Epidermal melanocyte (primary cell): ENCODE results near the gene MLLT10.
"Not testable (repeated sequence)": the region's sequence is repeated elsewhere in the genome, so short reads cannot be mapped to it uniquely, and the experiment has no call there.

Experiments used
- DNase-seq: peaks from one replicate; pipeline ENCODE4 v3.0.0; 2011; ENCODE audit warnings: low spot score; ENCODE audit not compliant: insufficient read length

The MLLT10 gene

DNA sequence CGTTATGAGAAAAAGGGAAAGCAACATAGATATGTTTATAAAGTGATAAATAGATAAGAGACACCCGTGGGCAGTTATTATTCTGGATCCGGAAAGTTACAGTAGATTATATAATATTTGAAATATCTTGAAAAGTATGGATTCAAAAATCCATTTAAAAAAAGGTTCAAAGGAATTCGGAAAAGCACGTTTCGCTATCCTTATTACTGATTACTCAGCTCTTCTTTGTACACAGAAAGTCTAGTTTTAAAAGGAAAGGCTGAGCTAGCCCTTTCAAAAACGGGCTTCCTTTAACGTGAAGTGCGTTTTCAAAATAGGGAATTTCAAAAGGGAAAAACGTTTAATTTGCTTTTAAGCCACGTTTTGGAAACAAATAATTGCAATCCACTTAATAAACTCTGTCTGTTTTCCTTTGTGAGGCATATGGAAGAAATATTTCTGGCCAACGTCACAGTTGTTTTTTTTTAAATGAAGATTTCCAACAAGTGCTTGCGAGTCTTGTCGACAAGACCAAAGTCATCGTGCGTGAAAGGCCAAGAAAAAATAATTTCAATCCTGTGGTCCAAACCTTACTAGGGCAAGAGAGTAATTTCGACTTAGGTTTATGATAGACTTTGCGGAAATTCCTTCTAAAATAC lies 6.3 kb upstream of the MLLT10 start:
- no peak for DNase-seq

DNA sequence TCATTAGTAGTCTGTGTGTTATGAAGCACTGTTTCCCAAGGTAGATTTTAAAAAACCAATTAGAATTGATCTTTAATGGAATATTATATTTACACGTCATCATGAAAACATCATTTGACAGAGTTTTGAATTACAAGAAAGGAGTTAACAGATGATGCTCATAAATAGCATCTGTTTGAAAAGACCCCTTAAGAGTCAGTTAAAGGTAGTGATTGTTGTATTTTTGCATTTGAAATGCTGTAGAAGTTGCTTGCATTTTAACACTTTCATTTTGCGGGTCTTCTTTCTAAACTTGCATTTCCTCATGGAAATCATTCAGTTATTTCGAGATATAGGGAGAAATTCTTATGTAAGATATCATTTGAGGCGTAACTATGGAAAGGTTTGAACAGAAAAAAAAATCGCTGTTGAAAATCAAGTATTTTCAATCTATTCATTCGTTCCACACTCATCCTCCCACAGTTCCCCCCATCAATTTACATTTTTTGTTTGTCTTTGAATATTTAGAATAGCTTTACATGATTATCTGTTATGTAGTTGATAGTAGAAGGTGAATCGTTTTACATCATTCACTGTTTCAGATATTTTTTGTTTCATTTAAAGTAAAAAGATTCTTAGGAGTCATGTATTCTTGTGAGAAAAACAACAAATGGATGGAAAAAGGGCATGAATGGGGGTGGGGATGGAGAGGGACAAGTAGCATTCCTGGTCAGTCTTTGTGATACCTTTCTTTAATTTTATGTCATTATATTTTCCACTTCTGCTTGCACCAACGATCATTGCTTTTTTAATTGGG lies 5.6 kb upstream of the MLLT10 start:
- DNase-seq, result no peak

DNA sequence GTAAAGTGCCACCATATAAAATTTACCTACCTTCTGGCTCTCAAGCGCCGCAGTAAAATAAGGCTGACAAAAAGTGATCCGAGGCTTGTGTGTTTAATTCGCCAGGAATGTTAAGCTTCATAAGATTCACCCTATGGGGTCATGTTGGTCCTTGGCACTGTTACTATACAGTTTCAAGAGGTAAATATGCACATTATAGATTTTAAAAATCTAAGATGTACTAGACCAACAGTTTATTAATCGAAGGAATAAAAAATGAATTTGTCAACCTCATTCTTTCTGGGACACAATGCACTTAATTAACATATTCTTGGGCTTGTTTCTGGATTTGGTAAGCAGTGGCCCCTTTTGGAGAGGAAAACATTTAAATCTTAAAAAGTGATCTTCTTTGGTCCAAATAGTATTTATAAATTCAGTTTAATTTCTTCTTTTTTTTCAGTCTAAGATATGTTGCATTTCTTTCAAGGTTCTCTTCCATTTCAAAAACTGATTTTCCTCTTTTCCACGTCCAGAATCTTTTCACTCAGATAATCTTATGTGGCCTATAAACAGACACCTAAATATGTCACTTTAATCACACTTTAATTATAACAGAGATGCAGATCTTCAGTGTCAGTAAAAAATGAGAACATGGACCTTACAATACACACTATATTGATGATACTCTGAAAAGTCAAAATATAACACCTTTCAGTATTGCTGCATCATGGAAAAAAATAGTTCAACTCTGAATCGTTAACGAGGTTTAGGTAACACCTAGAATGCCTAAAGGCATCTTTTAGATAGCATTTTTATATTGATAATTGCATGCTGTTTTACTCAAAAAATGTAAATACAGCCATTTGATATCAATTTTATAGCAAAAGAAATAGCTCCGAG lies 4.8 kb upstream of the MLLT10 start:
- no peak for DNase-seq

DNA sequence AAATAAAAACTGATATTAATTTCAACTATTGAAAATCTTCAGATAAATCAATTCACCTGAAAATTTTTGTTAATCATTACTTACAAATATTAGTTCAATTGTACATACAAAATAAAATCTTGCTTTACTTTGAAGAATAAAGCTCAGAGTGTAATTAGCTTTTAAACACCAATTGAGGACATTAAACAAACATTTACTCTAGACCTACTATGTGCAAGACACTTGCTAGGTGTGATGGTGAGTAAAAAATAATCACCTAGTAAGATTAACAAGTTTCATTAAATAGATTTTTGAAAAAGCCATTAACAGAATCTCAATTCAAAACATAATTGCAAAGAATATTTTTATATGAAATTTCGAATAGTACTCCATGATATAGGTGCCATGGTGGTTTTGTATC lies 3.9 kb upstream of the MLLT10 start:
- no peak for DNase-seq

DNA sequence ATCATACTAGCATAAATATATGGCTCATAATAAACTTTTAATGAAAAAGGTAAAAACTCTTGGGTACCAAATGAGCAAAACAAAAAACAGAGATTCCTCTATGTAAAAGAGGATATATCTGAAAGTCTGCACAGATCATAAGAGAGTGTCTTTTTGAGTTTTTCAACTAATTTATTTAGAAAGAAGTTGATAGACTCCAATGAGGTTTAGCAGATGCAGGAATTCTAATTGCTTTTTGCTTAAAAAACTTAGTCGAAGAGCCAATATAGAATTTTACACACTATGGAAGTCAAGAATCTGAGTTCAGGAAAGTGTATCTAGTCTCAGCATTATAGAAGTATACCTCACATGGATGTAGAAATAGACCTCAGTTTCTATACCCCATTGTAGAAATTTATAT lies 3.4 kb upstream of the MLLT10 start:
- no peak for DNase-seq

DNA sequence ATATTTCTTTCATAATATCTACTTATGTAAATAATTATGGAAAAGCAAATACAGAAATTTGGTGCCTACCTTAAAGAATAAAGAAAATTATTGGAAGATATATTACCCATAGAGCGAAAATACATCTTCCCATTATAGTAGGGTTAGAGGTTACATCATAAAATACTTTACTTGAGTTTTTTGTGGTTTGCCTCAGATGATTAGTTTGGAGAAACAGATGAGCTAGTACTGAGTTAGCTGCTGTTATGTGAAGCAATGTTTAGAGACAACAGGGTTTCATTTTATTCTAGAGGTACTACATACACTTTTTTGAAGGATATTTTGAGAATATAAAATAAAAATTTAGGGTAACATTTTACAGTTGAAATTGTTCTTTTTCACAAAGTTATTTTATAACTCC lies 2.9 kb upstream of the MLLT10 start:
- no peak for DNase-seq

DNA sequence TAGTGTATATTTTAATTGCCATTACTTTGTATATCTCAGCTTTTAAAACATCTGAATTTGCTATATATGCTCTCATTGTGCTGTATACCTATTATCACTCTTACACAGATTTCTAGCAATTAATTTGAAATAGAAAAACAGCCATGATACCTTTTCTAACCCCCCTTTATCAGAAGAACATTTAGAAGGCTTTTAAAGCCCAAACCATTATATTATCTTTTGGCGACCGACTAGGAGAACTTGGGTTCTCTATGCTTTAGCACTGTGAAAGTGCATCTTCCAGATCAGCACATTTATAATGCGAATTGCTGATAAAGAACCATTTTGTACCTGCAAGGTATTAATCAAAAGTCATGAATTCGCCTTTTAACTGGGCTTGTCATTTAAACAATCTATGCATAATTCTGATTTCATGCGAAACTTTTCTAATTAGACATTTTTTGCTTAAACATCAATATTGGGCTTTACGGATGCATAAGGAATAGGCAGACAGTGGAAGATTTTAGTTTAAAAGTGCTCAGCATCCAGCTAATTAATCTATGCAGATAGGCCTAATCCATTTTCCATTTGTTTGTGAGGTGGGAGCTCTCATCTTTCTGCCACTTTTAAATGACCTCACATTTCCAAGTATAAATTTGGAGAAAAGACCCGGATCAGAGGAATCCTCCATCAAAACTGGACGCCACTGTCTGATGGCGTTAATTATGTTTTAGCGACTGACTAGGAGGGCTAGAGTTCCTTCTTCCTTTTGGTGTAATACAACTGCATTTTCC lies 1.2 kb upstream of the MLLT10 start:
- DNase-seq, result no peak

DNA sequence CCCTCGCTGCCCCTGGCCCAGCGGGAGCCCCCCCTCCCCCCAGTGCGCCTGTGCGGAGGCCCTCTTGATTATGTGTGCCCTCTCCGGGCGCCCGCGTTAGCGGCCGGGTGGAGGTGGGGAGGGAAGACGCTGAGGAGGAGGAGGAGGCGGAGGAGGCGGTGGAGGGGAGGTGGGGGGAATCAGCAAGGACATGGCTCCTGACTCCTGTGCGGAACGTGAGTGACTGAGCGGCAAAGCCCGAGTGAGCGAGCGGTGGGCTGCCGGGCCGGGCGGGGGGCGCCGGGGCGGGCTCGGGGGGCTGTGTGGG lies 201 bp downstream of the MLLT10 start:
- no peak for DNase-seq

DNA sequence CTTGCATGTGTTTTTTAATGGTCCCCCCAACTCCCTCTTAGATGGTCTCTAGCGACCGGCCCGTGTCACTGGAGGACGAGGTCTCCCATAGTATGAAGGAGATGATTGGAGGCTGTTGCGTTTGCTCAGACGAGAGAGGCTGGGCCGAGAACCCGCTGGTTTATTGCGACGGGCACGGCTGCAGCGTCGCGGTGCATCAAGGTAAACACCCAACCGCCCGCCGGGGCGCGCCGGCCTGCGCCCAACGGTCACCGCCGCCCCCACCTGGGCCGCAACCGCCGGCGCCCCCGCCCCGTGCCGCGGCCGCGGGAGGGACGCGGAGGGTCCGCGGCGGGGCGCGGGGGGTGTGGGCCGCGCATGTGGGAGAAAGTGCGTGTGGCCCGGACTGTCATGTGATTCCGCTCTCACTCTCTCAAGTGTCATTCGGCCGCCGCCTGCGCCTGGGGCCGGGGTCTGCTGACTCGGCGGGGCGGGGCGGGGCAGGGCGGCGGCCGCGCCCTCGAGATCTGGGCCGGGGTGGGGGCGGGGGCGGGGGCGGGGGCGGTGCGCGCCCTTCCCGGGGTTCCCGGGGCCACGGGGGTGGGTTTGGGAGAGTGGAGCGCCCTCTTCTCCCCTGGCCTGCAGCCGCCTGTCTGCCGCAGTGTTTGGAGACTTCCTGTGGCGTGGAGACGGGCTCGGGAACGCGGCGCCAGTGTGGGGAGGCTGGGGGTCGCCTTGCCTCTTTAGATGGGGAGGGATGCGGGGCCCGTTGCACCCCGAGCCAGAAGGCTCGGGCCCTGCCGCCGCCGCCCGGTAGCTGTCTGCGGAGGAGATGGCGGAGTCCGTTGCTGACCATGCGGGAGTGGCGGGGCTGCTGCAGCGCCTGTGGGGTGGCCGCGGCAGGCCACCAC lies 817 bp downstream of the MLLT10 start:
- DNase-seq, result no peak

DNA sequence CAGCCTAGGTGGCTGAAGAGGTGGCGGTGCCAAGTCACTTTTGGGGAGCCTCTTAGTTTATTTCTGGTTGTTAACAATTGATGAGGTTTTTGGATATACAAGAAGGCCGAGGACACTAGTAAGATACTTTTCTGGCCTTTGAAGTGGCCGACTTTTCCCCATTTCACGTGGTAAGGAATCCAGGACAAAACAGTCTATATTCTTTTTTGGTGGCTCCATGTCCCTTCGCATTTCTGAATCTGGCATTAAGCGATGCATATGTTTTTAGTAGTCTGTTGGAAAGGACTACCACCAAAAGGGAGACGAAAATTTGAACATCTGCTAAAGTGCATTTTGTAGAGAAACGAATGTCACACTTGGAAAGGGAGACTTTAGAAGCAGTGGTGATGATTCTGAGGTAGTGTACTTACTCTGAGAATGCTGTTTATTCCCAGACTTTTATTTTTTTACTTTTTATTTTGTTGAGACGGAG lies 1.5 kb downstream of the MLLT10 start:
- no peak for DNase-seq

DNA sequence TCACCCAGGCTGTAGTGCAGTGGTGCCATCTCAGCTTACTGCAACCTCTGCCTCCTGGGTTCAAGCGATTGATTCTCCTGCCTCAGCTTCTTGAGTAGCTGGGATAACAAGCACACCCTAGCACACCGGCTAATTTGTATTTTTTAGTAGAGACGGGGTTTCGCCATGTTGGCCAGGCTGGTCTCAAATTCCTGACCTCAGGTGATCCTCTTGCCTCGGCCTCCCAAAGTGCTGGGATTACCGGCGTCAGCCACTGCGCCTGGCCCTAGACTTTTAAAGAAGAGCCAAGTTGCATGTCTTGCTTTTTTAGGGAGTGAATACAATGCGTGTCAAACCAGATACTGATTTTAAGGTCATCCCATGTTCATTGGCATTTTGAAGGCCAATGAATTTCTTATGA lies 1.9 kb downstream of the MLLT10 start:
- DNase-seq, result not testable (repeated sequence)

DNA sequence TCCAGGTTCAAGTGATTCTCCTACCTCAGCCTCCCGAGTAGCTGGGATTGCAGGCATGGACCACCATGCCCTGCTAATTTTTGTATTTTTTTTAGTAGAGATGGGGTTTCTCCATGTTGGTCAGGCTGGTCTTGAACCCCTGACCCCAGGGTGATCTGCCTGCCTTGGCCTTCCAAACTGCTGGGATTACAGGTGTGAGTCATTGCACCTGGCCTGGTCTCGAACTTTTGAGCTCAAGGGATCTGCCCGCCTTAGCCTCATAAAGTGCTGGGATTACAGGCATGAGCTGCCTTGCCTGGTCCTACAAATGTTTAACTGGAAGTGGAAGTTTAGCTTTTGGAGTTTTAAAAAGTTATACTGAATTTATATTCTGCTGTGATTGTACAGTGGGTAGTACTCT lies 2.8 kb downstream of the MLLT10 start:
- no peak for DNase-seq

DNA sequence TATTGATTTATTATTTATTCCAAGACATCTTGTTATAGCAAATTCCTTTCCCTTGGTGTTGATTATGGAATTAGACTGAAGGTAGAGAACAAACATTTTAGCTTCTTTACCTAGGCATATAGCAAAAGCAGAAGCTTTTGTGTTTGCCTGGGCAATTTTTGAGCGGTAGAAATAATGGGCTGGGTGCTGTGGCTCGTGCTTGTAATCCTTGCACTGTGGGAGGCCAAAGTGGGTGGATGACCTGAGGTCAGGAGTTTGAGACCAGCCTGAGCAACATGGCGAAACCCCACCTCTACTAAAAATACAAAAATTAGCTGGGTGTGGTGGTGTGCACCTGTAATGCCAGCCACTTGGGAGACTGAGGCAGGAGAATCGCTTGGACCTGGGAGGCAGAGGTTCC lies 6.7 kb downstream of the MLLT10 start:
- DNase-seq, result not testable (repeated sequence)

DNA sequence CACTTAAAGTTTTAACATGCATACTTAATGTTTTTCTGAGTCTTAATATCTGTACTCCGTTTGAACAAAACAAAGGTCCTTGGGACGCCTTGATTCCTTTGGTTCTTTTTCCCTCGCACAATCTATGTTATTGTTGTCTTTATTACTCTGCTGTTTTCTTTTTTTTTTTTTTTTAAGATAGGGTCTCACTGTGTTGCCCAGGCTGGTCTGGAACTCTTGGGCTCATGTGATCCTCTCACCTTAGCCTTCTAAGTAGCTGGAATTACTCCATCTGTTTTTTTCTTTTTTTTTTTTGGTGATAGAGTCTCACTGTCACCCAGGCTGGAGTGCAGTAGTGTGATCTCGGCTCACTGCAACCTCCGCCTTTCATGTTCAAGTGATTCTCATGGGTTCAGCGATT lies 13.2 kb downstream of the MLLT10 start:
- DNase-seq, result no peak

DNA sequence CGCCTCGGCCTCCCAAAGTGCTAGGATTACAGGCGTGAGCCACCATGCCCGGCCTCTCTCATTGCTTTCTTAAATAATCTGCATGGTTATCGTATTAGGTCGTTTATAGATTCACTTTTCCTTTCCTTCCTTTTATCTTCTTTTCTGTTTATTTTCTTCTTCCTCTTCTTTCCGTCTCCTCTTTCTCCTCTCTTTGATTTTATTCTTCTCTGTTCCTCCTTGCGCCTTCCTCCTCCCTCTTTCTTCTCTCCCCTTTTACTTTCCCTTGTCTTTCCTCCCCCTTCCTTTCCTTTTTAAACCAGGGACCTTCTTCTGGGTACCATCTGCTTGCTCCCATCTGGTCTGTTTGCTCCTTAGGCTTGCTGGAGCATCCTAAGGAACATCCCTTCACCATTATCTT lies 18.6 kb downstream of the MLLT10 start:
- DNase-seq, result no peak

DNA sequence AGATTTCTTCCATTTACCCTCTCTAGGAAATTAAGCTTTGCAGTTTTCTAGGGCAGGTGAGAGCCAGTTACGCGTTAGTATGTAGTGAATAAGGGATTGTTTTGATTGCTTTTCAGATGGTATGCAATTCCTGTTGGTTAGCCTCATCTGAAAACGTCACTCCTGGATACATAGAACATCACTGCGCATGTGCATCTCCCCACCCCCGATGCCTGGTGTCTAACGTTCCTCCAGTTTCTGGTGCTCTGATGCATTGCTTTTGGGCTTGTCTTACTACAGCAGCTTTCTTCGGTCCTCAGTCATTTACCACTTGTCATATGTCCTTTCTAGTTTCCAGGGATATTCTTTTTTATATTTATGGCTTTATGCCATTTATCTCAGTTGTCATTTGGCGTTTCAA lies 22.5 kb downstream of the MLLT10 start:
- no peak for DNase-seq

DNA sequence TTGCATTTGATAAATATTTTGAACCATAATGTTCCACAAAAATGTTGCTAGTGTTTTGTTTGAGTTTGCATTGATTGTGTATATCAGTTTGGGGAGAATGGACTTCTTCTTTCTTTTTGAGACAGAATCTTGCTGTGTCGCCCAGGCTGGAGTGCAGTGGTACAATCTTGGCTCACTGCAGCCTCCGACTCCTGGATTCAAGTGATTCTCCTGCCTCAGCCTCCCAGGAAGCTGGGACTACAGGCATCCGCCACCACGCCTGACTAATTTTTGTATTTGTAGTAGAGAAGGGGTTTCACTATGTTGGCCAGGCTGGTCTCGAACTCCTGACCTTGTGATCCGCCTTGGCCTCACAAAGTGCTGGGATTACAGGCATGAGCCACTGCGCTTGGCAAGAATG lies 25.0 kb downstream of the MLLT10 start:
- DNase-seq, result not testable (repeated sequence)

DNA sequence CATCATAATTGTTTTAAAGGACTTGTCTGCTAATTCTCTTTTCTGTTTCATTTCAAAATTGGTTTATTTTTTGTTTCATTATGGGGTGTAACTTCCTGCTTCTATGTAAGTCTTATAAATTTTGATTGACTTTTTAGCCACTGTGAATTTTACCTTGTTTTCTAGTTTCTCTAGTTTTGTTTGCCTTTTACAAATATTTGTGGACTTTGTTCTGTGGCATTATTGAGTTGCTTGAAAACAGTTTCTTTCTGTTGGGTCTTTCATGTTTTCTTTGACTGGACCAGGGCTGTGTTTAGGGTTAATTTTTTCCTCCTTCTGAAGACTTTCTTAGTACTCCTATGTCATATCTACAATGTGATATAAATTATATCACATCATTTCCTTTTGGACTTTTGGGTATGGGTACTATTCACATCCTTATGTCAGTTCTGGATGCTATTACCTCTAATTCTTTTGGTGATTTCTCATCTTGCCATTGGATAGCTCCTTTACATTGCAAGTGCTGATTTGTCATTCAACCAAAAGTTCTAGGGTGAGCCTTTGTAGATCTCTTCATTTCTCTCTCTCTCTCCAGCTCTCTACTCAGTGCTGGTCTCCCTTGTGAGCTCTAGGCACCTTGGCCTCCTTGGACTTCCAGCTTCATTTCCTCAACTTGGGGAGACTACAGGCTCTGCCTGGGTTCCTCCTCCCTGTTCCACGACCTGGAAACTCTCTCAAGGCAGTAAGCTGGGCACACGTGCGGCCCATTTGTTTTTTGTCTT lies 36.9 kb downstream of the MLLT10 start:
- DNase-seq, result no peak

DNA sequence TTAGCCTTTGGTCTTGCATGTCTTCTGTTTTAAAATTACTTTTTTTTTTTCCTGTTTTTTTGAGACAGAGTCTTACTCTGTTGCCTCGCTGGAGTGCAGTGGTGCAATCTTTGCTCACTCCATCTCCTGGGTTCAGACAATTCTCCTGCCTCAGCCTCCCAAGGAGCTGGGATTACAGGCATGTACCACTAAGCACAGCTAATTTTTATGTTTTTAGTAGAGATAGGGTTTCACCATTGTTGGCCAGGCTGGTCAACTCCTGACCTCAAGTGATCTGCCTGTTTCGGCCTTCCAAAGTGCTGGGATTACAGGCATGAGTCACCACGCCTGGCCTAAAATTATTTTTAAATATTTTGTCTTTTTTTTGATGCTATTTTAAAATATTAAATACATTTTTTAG lies 38.5 kb downstream of the MLLT10 start:
- DNase-seq, result no peak

DNA sequence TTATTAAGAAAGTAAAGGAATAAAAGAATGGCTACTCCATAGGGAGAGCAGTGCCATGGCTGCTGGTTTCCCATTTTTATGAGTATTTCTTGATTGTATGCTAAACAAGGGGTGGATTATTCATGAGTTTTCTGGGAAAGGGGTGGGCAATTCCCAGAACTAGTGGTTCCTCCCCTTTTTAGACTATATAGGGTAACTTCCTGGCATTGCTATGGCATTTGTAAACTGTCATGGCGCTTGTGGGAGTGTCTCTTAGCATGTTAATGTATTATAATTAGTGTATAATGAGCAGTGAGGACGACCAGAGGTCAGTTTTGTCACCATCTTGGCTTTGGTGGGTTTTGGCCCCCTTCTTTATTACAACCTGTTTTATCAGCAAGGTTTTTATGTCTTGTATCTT lies 40.5 kb downstream of the MLLT10 start:
- DNase-seq, result not testable (repeated sequence)
